Measurements from ENCODE around the gene ZNF324. TPM values are rescaled to one million over a fixed set of nuclear protein-coding genes. Genes with fewer than 3 reads are reported as not detected.
"Not testable (repeated sequence)": the region's sequence is repeated elsewhere in the genome, so short reads cannot be mapped to it uniquely, and the experiment has no call there.

The ZNF324 gene
- total and polyA plus RNA-seq, 7 experiments from 2014 or later = 9.3 to 28.0 (median 22.3) TPM

DNA sequence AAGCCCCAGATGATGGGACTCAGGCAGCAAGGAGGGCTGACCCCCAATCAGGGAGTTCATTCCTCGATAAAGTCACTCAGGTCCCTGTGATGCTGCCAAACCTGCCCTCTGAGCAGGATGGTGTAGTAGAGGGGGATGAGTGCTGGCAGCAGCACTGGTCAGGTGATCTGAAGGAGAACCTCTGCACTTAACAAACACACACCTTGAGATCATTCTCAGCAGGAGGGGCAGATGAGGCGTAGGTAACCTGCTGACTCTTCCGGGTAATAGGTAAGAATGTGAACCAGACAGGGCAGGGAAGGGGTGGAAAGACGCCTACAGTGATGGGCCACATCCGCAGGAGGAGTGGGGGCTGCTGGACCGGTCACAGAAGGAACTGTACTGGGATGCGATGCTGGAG, 12.4 kb downstream of the ZNF324 start:
- Histone ChIP-seq H3K9me3 (ENCODE audit: control insufficient read depth in 2 of 3, low read length in 3 of 3) (no peaks in the 10 kb centered on the region), H3K36me3 (ENCODE audit: control insufficient read depth in 2 of 3, insufficient read depth in 3 of 3, low read length in 3 of 3) (no peaks in the 10 kb centered on the region), H3K27me3 (ENCODE audit: control insufficient read depth in 2 of 2, insufficient read depth in 2 of 2, low read length in 2 of 2) (no peaks in the 10 kb centered on the region), H3K4me3 (ENCODE audit: low read length) (no peak overlapping the region), H3K4me1 (ENCODE audit: control insufficient read depth in 2 of 2, insufficient read depth in 2 of 2, low read length in 2 of 2) (peaks cover 14 to 16% of the 10 kb centered on the region in 2 donors), H3K27ac (ENCODE audit: low read depth, low read length) (no peak overlapping the region)
- H3K27ac Mint-ChIP-seq = peak overlapping the region in 1 of 9 donors; percentile 53
- no peaks in the 10 kb centered on the region for H3K27me3 Mint-ChIP-seq
- no peak overlapping the region for H3K4me3 Mint-ChIP-seq
- no peak for ATAC-seq
- ChIA-PET POLR2A (no interaction called here), CTCF (no interaction called here)
- DNase-seq = no peak
- H3K4me1 Mint-ChIP-seq = peaks cover 6 to 24% (median 17%) of the 10 kb centered on the region in 7 donors
- H3K9me3 Mint-ChIP-seq = no peaks in the 10 kb centered on the region
- peaks cover 0 to 16% (median 0%) of the 10 kb centered on the region in 5 donors for H3K36me3 Mint-ChIP-seq
- intact Hi-C loops (cut with micrococcal nuclease) = no loop called here

DNA sequence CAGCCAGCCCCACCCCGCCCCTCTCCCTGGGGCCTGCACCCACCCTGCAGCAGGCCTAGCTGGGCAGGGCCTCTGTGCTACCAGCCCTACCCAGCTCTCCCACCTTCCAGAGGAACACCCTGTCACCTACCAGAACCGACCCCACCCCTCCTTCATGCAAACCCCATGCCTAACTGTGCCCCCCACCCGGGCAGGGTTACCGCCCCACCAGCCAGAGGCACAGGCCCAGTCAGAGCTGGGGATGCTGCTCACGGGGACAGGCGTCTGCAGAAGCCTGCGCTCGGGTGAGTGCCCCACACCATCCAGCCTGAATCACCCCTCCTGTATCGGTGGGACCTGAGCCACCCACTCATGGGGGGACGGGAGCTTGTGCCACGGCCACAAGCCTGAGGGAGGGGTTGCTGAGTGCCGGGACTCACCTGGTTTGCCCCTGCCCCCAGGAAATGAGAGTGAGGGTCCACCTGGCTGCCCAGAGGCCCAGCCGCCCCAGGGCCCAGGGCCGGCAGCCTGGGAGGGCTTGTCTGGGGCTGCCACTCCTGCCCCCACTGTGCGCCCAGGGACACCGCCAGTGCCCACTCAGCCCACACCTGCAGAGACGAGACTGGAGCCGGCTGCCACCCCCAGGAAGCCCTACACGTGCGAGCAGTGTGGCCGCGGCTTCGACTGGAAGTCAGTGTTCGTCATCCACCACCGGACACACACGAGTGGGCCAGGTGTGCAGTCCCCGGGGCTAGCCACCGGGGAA, 13.0 kb downstream of the ZNF324 start:
- DNase-seq (no peak), ATAC-seq (no peak)
- Mint-ChIP-seq H3K4me1 (peaks cover 6 to 20% (median 13%) of the 10 kb centered on the region in 7 donors), H3K27me3 (no peaks in the 10 kb centered on the region), H3K27ac (no peak overlapping the region), H3K4me3 (no peak overlapping the region), H3K36me3 (peaks cover 0 to 16% (median 0%) of the 10 kb centered on the region in 5 donors), H3K9me3 (no peaks in the 10 kb centered on the region)
- ChIA-PET POLR2A (no interaction called here), CTCF (no interaction called here)
- peaks cover 14% of the 10 kb centered on the region in 2 donors for H3K4me1 ChIP-seq (ENCODE audit: control insufficient read depth in 2 of 2, insufficient read depth in 2 of 2, low read length in 2 of 2)
- no peak overlapping the region for H3K27ac ChIP-seq (ENCODE audit: low read depth, low read length)
- intact Hi-C loops (cut with micrococcal nuclease) = no loop called here
- no peaks in the 10 kb centered on the region for H3K9me3 ChIP-seq (ENCODE audit: control insufficient read depth in 2 of 3, low read length in 3 of 3)
- H3K27me3 ChIP-seq (ENCODE audit: control insufficient read depth in 2 of 2, insufficient read depth in 2 of 2, low read length in 2 of 2) = no peaks in the 10 kb centered on the region
- H3K36me3 ChIP-seq (ENCODE audit: control insufficient read depth in 2 of 3, insufficient read depth in 3 of 3, low read length in 3 of 3) = no peaks in the 10 kb centered on the region
- no peak overlapping the region for H3K4me3 ChIP-seq (ENCODE audit: low read length)

DNA sequence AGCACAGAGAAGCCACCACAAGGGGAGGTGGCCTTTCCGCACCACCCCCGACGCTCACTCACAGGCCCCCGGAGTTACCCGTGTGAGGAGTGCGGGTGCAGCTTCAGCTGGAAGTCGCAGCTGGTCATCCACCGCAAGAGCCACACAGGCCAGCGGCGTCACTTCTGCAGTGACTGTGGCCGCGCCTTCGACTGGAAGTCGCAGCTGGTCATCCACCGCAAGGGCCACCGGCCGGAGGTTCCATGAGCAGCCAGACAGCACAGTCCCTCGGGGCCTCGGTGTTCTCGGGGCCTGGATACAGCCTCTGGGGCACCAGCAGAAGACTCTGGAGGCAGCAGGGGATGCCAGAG, 13.6 kb downstream of the ZNF324 start:
- H3K4me1 ChIP-seq (ENCODE audit: control insufficient read depth in 2 of 2, insufficient read depth in 2 of 2, low read length in 2 of 2) = peaks cover 9% of the 10 kb centered on the region in 2 donors
- Mint-ChIP-seq H3K4me3 (no peak overlapping the region), H3K4me1 (peaks cover 6 to 15% (median 10%) of the 10 kb centered on the region in 7 donors), H3K9me3 (no peaks in the 10 kb centered on the region), H3K36me3 (peaks cover 0 to 16% (median 0%) of the 10 kb centered on the region in 5 donors), H3K27me3 (no peaks in the 10 kb centered on the region), H3K27ac (no peak overlapping the region)
- no peak overlapping the region for H3K27ac ChIP-seq (ENCODE audit: low read depth, low read length)
- ATAC-seq = no peak
- no peaks in the 10 kb centered on the region for H3K9me3 ChIP-seq (ENCODE audit: control insufficient read depth in 2 of 3, low read length in 3 of 3)
- H3K4me3 ChIP-seq (ENCODE audit: low read length) = no peak overlapping the region
- intact Hi-C loops (cut with micrococcal nuclease) = no loop called here
- POLR2A ChIA-PET = no interaction called here
- no peaks in the 10 kb centered on the region for H3K27me3 ChIP-seq (ENCODE audit: control insufficient read depth in 2 of 2, insufficient read depth in 2 of 2, low read length in 2 of 2)
- H3K36me3 ChIP-seq (ENCODE audit: control insufficient read depth in 2 of 3, insufficient read depth in 3 of 3, low read length in 3 of 3) = no peaks in the 10 kb centered on the region
- no peak for DNase-seq
- CTCF ChIA-PET = no interaction called here

DNA sequence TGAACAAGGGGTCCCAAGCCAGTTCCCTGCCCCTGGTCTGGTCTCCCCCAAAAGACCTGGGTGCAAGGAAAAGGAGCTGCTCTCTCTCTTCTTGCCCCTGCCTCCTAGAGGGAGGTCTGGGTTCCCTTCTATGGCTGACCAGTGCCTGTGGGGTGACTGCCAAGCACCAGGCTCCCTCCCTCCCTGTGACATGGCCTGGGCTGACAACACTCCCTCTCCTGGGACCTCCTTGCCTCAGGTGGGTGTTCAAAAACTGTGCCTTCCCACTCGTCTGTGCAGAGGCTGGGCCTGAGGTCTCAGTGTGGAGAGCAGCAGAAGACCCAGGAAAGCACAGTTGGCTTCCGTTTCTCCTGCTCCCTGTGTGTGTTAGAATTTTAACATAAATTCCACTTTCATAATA, 14.0 kb downstream of the ZNF324 start:
- no peak overlapping the region for H3K4me3 Mint-ChIP-seq
- intact Hi-C loops (cut with micrococcal nuclease) = no loop called here
- H3K4me1 Mint-ChIP-seq = peaks cover 6 to 11% (median 8%) of the 10 kb centered on the region in 7 donors
- DNase-seq (no peak), ATAC-seq (no peak)
- no peaks in the 10 kb centered on the region for H3K9me3 ChIP-seq (ENCODE audit: control insufficient read depth in 2 of 3, low read length in 3 of 3)
- CTCF ChIA-PET = no interaction called here
- no peak overlapping the region for H3K4me3 ChIP-seq (ENCODE audit: low read length)
- H3K27ac Mint-ChIP-seq = no peak overlapping the region
- no peaks in the 10 kb centered on the region for H3K36me3 ChIP-seq (ENCODE audit: control insufficient read depth in 2 of 3, insufficient read depth in 3 of 3, low read length in 3 of 3)
- no peaks in the 10 kb centered on the region for H3K27me3 Mint-ChIP-seq
- H3K36me3 Mint-ChIP-seq = peaks cover 0 to 16% (median 0%) of the 10 kb centered on the region in 5 donors
- POLR2A ChIA-PET = no interaction called here
- no peaks in the 10 kb centered on the region for H3K27me3 ChIP-seq (ENCODE audit: control insufficient read depth in 2 of 2, insufficient read depth in 2 of 2, low read length in 2 of 2)
- no peaks in the 10 kb centered on the region for H3K9me3 Mint-ChIP-seq
- H3K4me1 ChIP-seq (ENCODE audit: control insufficient read depth in 2 of 2, insufficient read depth in 2 of 2, low read length in 2 of 2) = peaks cover 8% of the 10 kb centered on the region in 2 donors
- no peak overlapping the region for H3K27ac ChIP-seq (ENCODE audit: low read depth, low read length)

GRCh38 chr19:58482372-58482771, 15.5 kb downstream of the ZNF324 start:
- no peaks in the 10 kb centered on the region for H3K4me1 ChIP-seq (ENCODE audit: control insufficient read depth in 2 of 2, insufficient read depth in 2 of 2, low read length in 2 of 2)
- ATAC-seq (no peak), DNase-seq (no peak)
- no peaks in the 10 kb centered on the region for H3K27me3 ChIP-seq (ENCODE audit: control insufficient read depth in 2 of 2, insufficient read depth in 2 of 2, low read length in 2 of 2)
- ChIA-PET CTCF (interaction anchor here (1.3 kb wide), 1 partner anchor 32 kb away, joined by 4 read pairs; no protein-coding TSS in a partner anchor), POLR2A (no interaction called here)
- Mint-ChIP-seq H3K4me3 (no peak overlapping the region), H3K36me3 (peaks cover 0 to 16% (median 0%) of the 10 kb centered on the region in 5 donors), H3K4me1 (peaks cover 0 to 2% (median 0%) of the 10 kb centered on the region in 7 donors), H3K9me3 (no peaks in the 10 kb centered on the region), H3K27ac (peak overlapping the region in 2 of 9 donors; percentile 17 to 54), H3K27me3 (no peaks in the 10 kb centered on the region)
- H3K4me3 ChIP-seq (ENCODE audit: low read length) = no peak overlapping the region
- intact Hi-C loops (cut with micrococcal nuclease) = no loop called here
- H3K36me3 ChIP-seq (ENCODE audit: control insufficient read depth in 2 of 3, insufficient read depth in 3 of 3, low read length in 3 of 3) = no peaks in the 10 kb centered on the region
- H3K27ac ChIP-seq (ENCODE audit: low read depth, low read length) = no peak overlapping the region
- H3K9me3 ChIP-seq (ENCODE audit: control insufficient read depth in 2 of 3, low read length in 3 of 3) = no peaks in the 10 kb centered on the region

- peaks cover 0 to 2% (median 0%) of the 10 kb centered on the region in 7 donors for H3K4me1 Mint-ChIP-seq
- no peak overlapping the region for H3K4me3 ChIP-seq (ENCODE audit: low read length)
- DNase-seq (no peak), ATAC-seq (no peak)
- H3K4me1 ChIP-seq (ENCODE audit: control insufficient read depth in 2 of 2, insufficient read depth in 2 of 2, low read length in 2 of 2) = no peaks in the 10 kb centered on the region
- no peak overlapping the region for H3K27ac Mint-ChIP-seq
- peaks cover 0 to 16% (median 0%) of the 10 kb centered on the region in 5 donors for H3K36me3 Mint-ChIP-seq
- H3K36me3 ChIP-seq (ENCODE audit: control insufficient read depth in 2 of 3, insufficient read depth in 3 of 3, low read length in 3 of 3) = no peaks in the 10 kb centered on the region
- no peaks in the 10 kb centered on the region for H3K9me3 ChIP-seq (ENCODE audit: control insufficient read depth in 2 of 3, low read length in 3 of 3)
- POLR2A ChIA-PET = interaction anchor here (0.9 kb wide), 1 partner anchor 12 kb away, joined by 6 read pairs; no protein-coding TSS in a partner anchor
- no peaks in the 10 kb centered on the region for H3K27me3 Mint-ChIP-seq
- no peaks in the 10 kb centered on the region for H3K27me3 ChIP-seq (ENCODE audit: control insufficient read depth in 2 of 2, insufficient read depth in 2 of 2, low read length in 2 of 2)
- intact Hi-C loops (cut with micrococcal nuclease) = no loop called here
- no peak overlapping the region for H3K27ac ChIP-seq (ENCODE audit: low read depth, low read length)
- H3K4me3 Mint-ChIP-seq = no peak overlapping the region
- CTCF ChIA-PET = interaction anchor here (0.7 kb wide), 1 partner anchor 164 kb away, joined by 4 read pairs; no protein-coding TSS in a partner anchor
- no peaks in the 10 kb centered on the region for H3K9me3 Mint-ChIP-seq
Observed at GRCh38 chr19:58483776-58484175, 16.9 kb downstream of the ZNF324 start.

DNA sequence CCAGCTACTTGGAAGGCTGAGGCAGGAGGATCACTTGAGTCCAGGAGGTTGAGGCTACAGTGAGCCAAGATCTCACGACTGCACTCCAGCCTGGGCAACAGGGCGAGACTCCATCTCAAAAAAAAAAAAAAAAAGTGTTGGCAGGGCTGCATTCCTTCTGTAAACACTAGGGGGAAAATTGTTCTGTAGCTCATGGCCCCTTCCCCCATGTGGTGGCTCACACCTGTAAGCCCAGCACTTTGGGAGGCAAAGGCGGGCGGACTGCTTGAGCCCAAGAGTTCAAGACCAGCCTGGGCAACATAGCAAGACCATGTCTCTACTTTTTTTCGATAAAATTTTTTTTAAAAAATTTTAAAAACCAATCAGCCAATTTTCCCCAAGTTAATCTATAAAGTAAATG, 17.5 kb downstream of the ZNF324 start:
- H3K9me3 ChIP-seq (ENCODE audit: control insufficient read depth in 2 of 3, low read length in 3 of 3); H3K9me3 Mint-ChIP-seq; H3K27ac Mint-ChIP-seq; H3K27me3 Mint-ChIP-seq; H3K36me3 ChIP-seq (ENCODE audit: control insufficient read depth in 2 of 3, insufficient read depth in 3 of 3, low read length in 3 of 3); H3K4me1 Mint-ChIP-seq; H3K4me3 Mint-ChIP-seq; H3K27ac ChIP-seq (ENCODE audit: low read depth, low read length); H3K4me1 ChIP-seq (ENCODE audit: control insufficient read depth in 2 of 2, insufficient read depth in 2 of 2, low read length in 2 of 2); intact Hi-C loops (cut with micrococcal nuclease); ATAC-seq; H3K4me3 ChIP-seq (ENCODE audit: low read length); H3K27me3 ChIP-seq (ENCODE audit: control insufficient read depth in 2 of 2, insufficient read depth in 2 of 2, low read length in 2 of 2); DNase-seq: not testable (repeated sequence)
- CTCF ChIA-PET = interaction anchor here (0.6 to 0.7 kb wide), 2 partner anchors 97 to 165 kb away, joined by 3 to 4 read pairs; no protein-coding TSS in a partner anchor
- POLR2A ChIA-PET = interaction anchor here (0.6 to 0.9 kb wide), 2 partner anchors 11 to 136 kb away, joined by 4 to 6 read pairs; no protein-coding TSS in a partner anchor
- peaks cover 0 to 11% (median 0%) of the 10 kb centered on the region in 5 donors for H3K36me3 Mint-ChIP-seq
